ENCODE results near the gene FILIP1L. TPM values are rescaled to one million over a fixed set of nuclear protein-coding genes. Genes with fewer than 3 reads are reported as not detected.

Gene FILIP1L
- total and polyA plus RNA-seq, 2 of the 13 experiments (the other 11 are each of a cell fraction or from before 2014, with no cell fraction given): 8.1 to 187 TPM

DNA sequence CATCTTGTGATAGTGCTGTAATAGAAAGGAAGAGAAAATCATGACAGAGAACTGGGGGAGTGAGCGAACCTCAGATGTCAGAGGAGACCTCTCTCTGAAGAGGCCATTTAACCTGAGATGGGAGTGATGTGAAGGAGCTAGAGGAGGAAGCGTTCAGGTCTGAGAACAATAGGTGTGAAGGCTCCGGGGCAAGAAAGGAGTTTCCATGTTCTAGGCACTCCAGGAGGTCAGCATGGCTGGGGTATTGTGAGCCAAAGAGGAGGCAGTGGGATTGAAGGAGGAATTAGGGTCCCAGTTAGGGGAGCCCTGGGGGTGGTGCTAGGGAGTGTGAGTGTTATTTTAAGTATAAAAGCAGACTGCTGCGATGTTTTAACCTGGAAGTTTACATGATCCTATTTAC lies 8.8 kb upstream of the FILIP1L start:
- H2AFZ ChIP-seq (ENCODE audit: low read length): no peak overlapping the region
- intact Hi-C loops (cut with micrococcal nuclease; ENCODE audit: unreplicated experiment) (no loop called here), in situ Hi-C loops (cut with HindIII; ENCODE audit: extremely low pct_ligation_motif_present, low pct_unique_long_range_greater_than_20kb) (no loop called here)
- ChIA-PET POLR2A (no interaction called here), CTCF (ENCODE audit: low intra/inter-chr PET ratio, low total read pairs) (no interaction called here)
- no peaks in the 10 kb centered on the region for H3K4me1 ChIP-seq (ENCODE audit: insufficient read depth, low read length)
- no peak overlapping the region for H3K27ac ChIP-seq (ENCODE audit: extremely low read length, insufficient read depth, low read length)
- TF ChIP-seq ZNF331 (CRISPR knock-in tag; IDR thresholded peaks at IDR 0.05): no peak
- TF ChIP-seq, protein P1, sequence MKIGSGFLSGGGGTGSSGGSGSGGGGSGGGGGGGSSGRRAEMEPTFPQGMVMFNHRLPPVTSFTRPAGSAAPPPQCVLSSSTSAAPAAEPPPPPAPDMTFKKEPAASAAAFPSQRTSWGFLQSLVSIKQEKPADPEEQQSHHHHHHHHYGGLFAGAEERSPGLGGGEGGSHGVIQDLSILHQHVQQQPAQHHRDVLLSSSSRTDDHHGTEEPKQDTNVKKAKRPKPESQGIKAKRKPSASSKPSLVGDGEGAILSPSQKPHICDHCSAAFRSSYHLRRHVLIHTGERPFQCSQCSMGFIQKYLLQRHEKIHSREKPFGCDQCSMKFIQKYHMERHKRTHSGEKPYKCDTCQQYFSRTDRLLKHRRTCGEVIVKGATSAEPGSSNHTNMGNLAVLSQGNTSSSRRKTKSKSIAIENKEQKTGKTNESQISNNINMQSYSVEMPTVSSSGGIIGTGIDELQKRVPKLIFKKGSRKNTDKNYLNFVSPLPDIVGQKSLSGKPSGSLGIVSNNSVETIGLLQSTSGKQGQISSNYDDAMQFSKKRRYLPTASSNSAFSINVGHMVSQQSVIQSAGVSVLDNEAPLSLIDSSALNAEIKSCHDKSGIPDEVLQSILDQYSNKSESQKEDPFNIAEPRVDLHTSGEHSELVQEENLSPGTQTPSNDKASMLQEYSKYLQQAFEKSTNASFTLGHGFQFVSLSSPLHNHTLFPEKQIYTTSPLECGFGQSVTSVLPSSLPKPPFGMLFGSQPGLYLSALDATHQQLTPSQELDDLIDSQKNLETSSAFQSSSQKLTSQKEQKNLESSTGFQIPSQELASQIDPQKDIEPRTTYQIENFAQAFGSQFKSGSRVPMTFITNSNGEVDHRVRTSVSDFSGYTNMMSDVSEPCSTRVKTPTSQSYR (CRISPR knock-in tag; IDR thresholded peaks at IDR 0.05; ENCODE audit: borderline replicate concordance): no peak
- TF ChIP-seq, protein P2, sequence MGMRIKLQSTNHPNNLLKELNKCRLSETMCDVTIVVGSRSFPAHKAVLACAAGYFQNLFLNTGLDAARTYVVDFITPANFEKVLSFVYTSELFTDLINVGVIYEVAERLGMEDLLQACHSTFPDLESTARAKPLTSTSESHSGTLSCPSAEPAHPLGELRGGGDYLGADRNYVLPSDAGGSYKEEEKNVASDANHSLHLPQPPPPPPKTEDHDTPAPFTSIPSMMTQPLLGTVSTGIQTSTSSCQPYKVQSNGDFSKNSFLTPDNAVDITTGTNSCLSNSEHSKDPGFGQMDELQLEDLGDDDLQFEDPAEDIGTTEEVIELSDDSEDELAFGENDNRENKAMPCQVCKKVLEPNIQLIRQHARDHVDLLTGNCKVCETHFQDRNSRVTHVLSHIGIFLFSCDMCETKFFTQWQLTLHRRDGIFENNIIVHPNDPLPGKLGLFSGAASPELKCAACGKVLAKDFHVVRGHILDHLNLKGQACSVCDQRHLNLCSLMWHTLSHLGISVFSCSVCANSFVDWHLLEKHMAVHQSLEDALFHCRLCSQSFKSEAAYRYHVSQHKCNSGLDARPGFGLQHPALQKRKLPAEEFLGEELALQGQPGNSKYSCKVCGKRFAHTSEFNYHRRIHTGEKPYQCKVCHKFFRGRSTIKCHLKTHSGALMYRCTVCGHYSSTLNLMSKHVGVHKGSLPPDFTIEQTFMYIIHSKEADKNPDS (CRISPR knock-in tag; IDR thresholded peaks at IDR 0.05): no peak
- TF ChIP-seq JDP2 (CRISPR knock-in tag; IDR thresholded peaks at IDR 0.05; ENCODE audit: borderline replicate concordance): no peak
- no TSS peak for BruUV-seq (replicated peaks)
- WGBS (ENCODE audit: low lambda C conversion rate): 86% methylated on average over 4 of the region's 4 CpGs
- no peaks in the 10 kb centered on the region for H3K27me3 ChIP-seq (ENCODE audit: control insufficient read depth in 1 of 2, insufficient read depth in 2 of 2, low read length in 2 of 2)
- H3K4me3 ChIP-seq (replicated peaks in 1 of 3; ENCODE audit: insufficient read depth in 1 of 3, low read depth in 2 of 3, low read length in 3 of 3): no peak overlapping the region
- H3K9me3 ChIP-seq (ENCODE audit: low read length): no peaks in the 10 kb centered on the region
- ATAC-seq (no peak), DNase-seq (ENCODE audit: low spot score) (no peak), FAIRE-seq (no peak)
- no peaks in the 10 kb centered on the region for H4K20me1 ChIP-seq (ENCODE audit: insufficient read depth, low read length)
- no peaks in the 10 kb centered on the region for H3K36me3 ChIP-seq (replicated peaks in 1 of 2; ENCODE audit: control insufficient read depth in 1 of 2, insufficient read depth in 2 of 2, low read length in 2 of 2)
- no peak overlapping the region for H3K4me2 ChIP-seq (ENCODE audit: low read depth, low read length)
- no peak overlapping the region for H3K9ac ChIP-seq (ENCODE audit: insufficient read depth, low read depth, low read length)
- no peaks in the 10 kb centered on the region for H3K79me2 ChIP-seq (ENCODE audit: insufficient read depth, low read length)

Measured in HepG2 (cell line).